Ishikawa (cell line): ENCODE results near the gene DNALI1.

ENCODE experiments used
- EP300 ChIP-seq: IDR thresholded peaks from 2 replicates; pipeline ENCODE4 v1.6.1; 2012; ENCODE audit warnings: borderline replicate concordance
- FOXM1 ChIP-seq: IDR thresholded peaks from 2 replicates; pipeline ENCODE4 v1.6.1; 2012; ENCODE audit warnings: low read depth, borderline replicate concordance
- MAX ChIP-seq: IDR thresholded peaks from 2 replicates; pipeline ENCODE4 v1.6.1; 2012
- NFIC ChIP-seq: IDR thresholded peaks from 2 replicates; pipeline ENCODE4 v1.6.1; 2012
- RAD21 ChIP-seq: IDR thresholded peaks from 2 replicates; pipeline ENCODE4 v1.6.1; 2012; ENCODE audit warnings: low read depth
- REST ChIP-seq: IDR thresholded peaks from 2 replicates; pipeline ENCODE4 v1.6.1; 2012; ENCODE audit warnings: low read depth, mild to moderate bottlenecking
- TAF1 ChIP-seq: IDR thresholded peaks from 2 replicates; pipeline ENCODE4 v1.6.1; 2012; ENCODE audit warnings: low read depth, mild to moderate bottlenecking
- TEAD4 ChIP-seq: IDR thresholded peaks from 2 replicates; pipeline ENCODE4 v1.6.1; 2012
- YY1 ChIP-seq: IDR thresholded peaks from 2 replicates; pipeline ENCODE4 v1.6.1; 2012; ENCODE audit warnings: low read depth
- ZBTB7A ChIP-seq: IDR thresholded peaks from 2 replicates; pipeline ENCODE4 v1.6.1; 2012; ENCODE audit warnings: low read depth

GRCh38 chr1:37514350-37515184, 42.2 kb upstream of the DNALI1 start, which contains the start of gene MEAF6:
- TF ChIP-seq YY1 (peak; percentile 87), REST (no peak), RAD21 (no peak), EP300 (no peak), FOXM1 (no peak), MAX (peak; percentile 90), NFIC (no peak), ZBTB7A (no peak), TAF1 (peak; percentile 77), TEAD4 (no peak)
